ENCODE measurements around the gene CDC42BPA. TPM values are rescaled to one million over a fixed set of nuclear protein-coding genes. Genes with fewer than 3 reads are reported as not detected.

The CDC42BPA gene
- total and polyA plus RNA-seq, 2 experiments from 2014 or later = 28.6 to 39.1 TPM

GRCh38 chr1:226975259-226976250 is 342.7 kb downstream of the CDC42BPA start:
- Histone ChIP-seq H3K4me2 (ENCODE audit: unreplicated experiment) (no peak overlapping the region), H3F3A (ENCODE audit: insufficient read depth) (no peaks in the 10 kb centered on the region), H4K20me1 (ENCODE audit: insufficient read depth) (no peaks in the 10 kb centered on the region), H2AFZ (no peak overlapping the region), H3K9ac (no peak overlapping the region), H3K4me1 (ENCODE audit: insufficient read depth) (peaks cover 9% of the 10 kb centered on the region), H3K27ac (no peak overlapping the region), H3K4me3 (no peak overlapping the region), H3K9me3 (ENCODE audit: low read depth) (no peaks in the 10 kb centered on the region), H3K79me2 (ENCODE audit: insufficient read depth) (no peaks in the 10 kb centered on the region), H3K36me3 (ENCODE audit: low read depth) (no peaks in the 10 kb centered on the region), H3K9me2 (ENCODE audit: insufficient read depth) (no peaks in the 10 kb centered on the region), H3K27me3 (replicated peaks; ENCODE audit: insufficient read depth) (no peaks in the 10 kb centered on the region)
- WGBS, 2 experiments (ENCODE audit: low coverage in 1 of 2, low lambda C conversion rate in 2 of 2, missing lambda C conversion rate in 2 of 2) = 91 to 95% methylated on average over 24 to 26 of the region's 32 CpGs
- in situ Hi-C loops (cut with MboI) = no loop called here
- TF ChIP-seq EZH2 (IDR thresholded peaks at IDR 0.05; ENCODE audit: insufficient read depth, poor library complexity, severe bottlenecking) (no peak), EZH2phosphoT487 (IDR thresholded peaks at IDR 0.05; ENCODE audit: insufficient read depth, low read depth) (no peak)
- DNase-seq = no peak

GRCh38 chr1:226974544-226975258 is 343.6 kb downstream of the CDC42BPA start:
- Histone ChIP-seq H3K79me2 (ENCODE audit: insufficient read depth) (no peaks in the 10 kb centered on the region), H3K27me3 (replicated peaks; ENCODE audit: insufficient read depth) (no peaks in the 10 kb centered on the region), H3K27ac (no peak overlapping the region), H3K36me3 (ENCODE audit: low read depth) (no peaks in the 10 kb centered on the region), H3K4me2 (ENCODE audit: unreplicated experiment) (no peak overlapping the region), H3F3A (ENCODE audit: insufficient read depth) (no peaks in the 10 kb centered on the region), H3K4me3 (no peak overlapping the region), H3K4me1 (ENCODE audit: insufficient read depth) (peaks cover 9% of the 10 kb centered on the region), H3K9me2 (ENCODE audit: insufficient read depth) (no peaks in the 10 kb centered on the region), H2AFZ (no peak overlapping the region; the same call in 1 of the 2 replicates), H4K20me1 (ENCODE audit: insufficient read depth) (no peaks in the 10 kb centered on the region), H3K9ac (peak overlapping the region; percentile 33; the same call in 1 of the 2 replicates), H3K9me3 (ENCODE audit: low read depth) (no peaks in the 10 kb centered on the region)
- 62 to 70% methylated on average over 14 of the region's 14 CpGs for WGBS, 2 experiments (ENCODE audit: low coverage in 1 of 2, low lambda C conversion rate in 2 of 2, missing lambda C conversion rate in 2 of 2)
- peak; percentile 5 for DNase-seq
- in situ Hi-C loops (cut with MboI) = no loop called here
- TF ChIP-seq EZH2phosphoT487 (IDR thresholded peaks at IDR 0.05; ENCODE audit: insufficient read depth, low read depth) (no peak), EZH2 (IDR thresholded peaks at IDR 0.05; ENCODE audit: insufficient read depth, poor library complexity, severe bottlenecking) (no peak)

GRCh38 chr1:226973898-226974543 is 344.3 kb downstream of the CDC42BPA start:
- Histone ChIP-seq H3K27ac (no peak overlapping the region), H3K9me2 (ENCODE audit: insufficient read depth) (no peaks in the 10 kb centered on the region), H3F3A (ENCODE audit: insufficient read depth) (no peaks in the 10 kb centered on the region), H3K79me2 (ENCODE audit: insufficient read depth) (no peaks in the 10 kb centered on the region), H3K36me3 (ENCODE audit: low read depth) (no peaks in the 10 kb centered on the region), H3K4me1 (ENCODE audit: insufficient read depth) (peaks cover 9% of the 10 kb centered on the region), H4K20me1 (ENCODE audit: insufficient read depth) (no peaks in the 10 kb centered on the region), H3K9me3 (ENCODE audit: low read depth) (no peaks in the 10 kb centered on the region), H3K4me3 (no peak overlapping the region), H3K9ac (peak overlapping the region; percentile 33), H2AFZ (peak overlapping the region; percentile 49; the same call in 1 of the 2 replicates), H3K27me3 (replicated peaks; ENCODE audit: insufficient read depth) (no peaks in the 10 kb centered on the region), H3K4me2 (ENCODE audit: unreplicated experiment) (no peak overlapping the region)
- TF ChIP-seq EZH2 (IDR thresholded peaks at IDR 0.05; ENCODE audit: insufficient read depth, poor library complexity, severe bottlenecking) = no peak
- no peak for TF ChIP-seq EZH2phosphoT487 (IDR thresholded peaks at IDR 0.05; ENCODE audit: insufficient read depth, low read depth)
- DNase-seq = peak; percentile 40
- in situ Hi-C loops (cut with MboI) = no loop called here
- 48 to 51% methylated on average over 11 of the region's 11 CpGs for WGBS, 2 experiments (ENCODE audit: low coverage in 1 of 2, low lambda C conversion rate in 2 of 2, missing lambda C conversion rate in 2 of 2)

GRCh38 chr1:226973371-226973897 is 344.9 kb downstream of the CDC42BPA start:
- Histone ChIP-seq H3K9me3 (ENCODE audit: low read depth) (no peaks in the 10 kb centered on the region), H3K36me3 (ENCODE audit: low read depth) (no peaks in the 10 kb centered on the region), H3K79me2 (ENCODE audit: insufficient read depth) (no peaks in the 10 kb centered on the region), H3K27me3 (replicated peaks; ENCODE audit: insufficient read depth) (no peaks in the 10 kb centered on the region), H4K20me1 (ENCODE audit: insufficient read depth) (no peaks in the 10 kb centered on the region), H3K9ac (no peak overlapping the region), H3F3A (ENCODE audit: insufficient read depth) (no peaks in the 10 kb centered on the region), H3K4me3 (no peak overlapping the region), H2AFZ (no peak overlapping the region), H3K9me2 (ENCODE audit: insufficient read depth) (no peaks in the 10 kb centered on the region), H3K4me1 (ENCODE audit: insufficient read depth) (peaks cover 9% of the 10 kb centered on the region), H3K27ac (no peak overlapping the region), H3K4me2 (ENCODE audit: unreplicated experiment) (no peak overlapping the region)
- no peak for TF ChIP-seq EZH2 (IDR thresholded peaks at IDR 0.05; ENCODE audit: insufficient read depth, poor library complexity, severe bottlenecking)
- no peak for TF ChIP-seq EZH2phosphoT487 (IDR thresholded peaks at IDR 0.05; ENCODE audit: insufficient read depth, low read depth)
- 76 to 77% methylated on average over 2 to 5 of the region's 5 CpGs for WGBS, 2 experiments (ENCODE audit: low coverage in 1 of 2, low lambda C conversion rate in 2 of 2, missing lambda C conversion rate in 2 of 2)
- in situ Hi-C loops (cut with MboI) = no loop called here
- no peak for DNase-seq

All from GM23248 (cell line).